Fibroblast of villous mesenchyme (primary cell): ENCODE measurements around the gene CLDND2. TPM values are rescaled to one million over a fixed set of nuclear protein-coding genes. Genes with fewer than 3 reads are reported as not detected.

Experiments used
- DNase-seq: peaks from one replicate; pipeline ENCODE4 v3.0.0-alpha.2; 2010; ENCODE audit warnings: low read depth
- H3K4me3 ChIP-seq: 2 replicates; pipeline ENCODE4 v1.5.1; 2011; ENCODE audit warnings: low read depth, mild to moderate bottlenecking, low read length
- total RNA-seq: library from RNA; depleted of rRNA; stranded (reverse); fragments of >200 nt; gene quantifications from 2 replicates; pipeline ENCODE4 v1.2.3, GENCODE V29; 2012
- TF ChIP-seq, protein P1 (sequence below): IDR thresholded peaks from 2 replicates; pipeline ENCODE4 v1.5.1; 2012; ENCODE audit warnings: low read depth, mild to moderate bottlenecking, low read length; ENCODE audit not compliant: insufficient read depth

The CLDND2 gene
- total RNA-seq, 1 donor: not detected

DNA sequence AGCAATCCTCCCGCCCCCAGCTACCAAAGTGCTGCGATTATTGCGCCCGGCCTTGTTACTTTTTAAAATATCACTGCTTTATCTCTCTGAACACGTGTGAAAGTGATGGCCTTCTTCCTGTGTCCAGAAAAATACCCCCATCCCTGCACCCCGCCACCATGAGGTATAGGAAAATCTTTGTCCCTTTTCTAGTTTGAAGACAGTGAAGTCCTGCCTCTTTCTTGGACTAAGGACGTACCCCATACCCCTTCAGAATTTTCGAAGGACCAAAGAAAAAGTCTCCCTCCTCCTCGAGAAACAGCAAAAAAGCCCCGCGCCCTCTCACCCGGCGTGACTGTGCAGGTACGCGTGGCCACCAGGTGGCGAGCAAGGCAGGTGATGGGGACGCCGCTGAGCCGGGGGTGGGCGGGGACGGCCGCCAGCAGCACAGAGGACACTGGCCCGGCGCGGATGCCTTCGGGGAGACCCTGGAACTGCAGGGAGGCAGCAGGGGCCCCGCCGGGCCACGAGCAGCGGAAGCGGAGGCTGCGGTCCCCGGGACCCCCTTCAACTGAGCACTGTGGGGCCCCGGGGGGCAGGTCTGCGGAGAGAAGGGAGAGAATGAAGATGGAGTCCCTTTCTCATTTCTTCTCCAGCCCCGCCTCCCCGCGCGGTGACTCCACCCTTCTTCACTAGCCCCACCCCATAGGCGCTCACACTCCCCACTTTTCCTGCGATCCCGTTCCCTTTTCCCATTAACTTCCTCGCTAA is 30.1 kb downstream of the CLDND2 start:
- TF ChIP-seq, protein P1, sequence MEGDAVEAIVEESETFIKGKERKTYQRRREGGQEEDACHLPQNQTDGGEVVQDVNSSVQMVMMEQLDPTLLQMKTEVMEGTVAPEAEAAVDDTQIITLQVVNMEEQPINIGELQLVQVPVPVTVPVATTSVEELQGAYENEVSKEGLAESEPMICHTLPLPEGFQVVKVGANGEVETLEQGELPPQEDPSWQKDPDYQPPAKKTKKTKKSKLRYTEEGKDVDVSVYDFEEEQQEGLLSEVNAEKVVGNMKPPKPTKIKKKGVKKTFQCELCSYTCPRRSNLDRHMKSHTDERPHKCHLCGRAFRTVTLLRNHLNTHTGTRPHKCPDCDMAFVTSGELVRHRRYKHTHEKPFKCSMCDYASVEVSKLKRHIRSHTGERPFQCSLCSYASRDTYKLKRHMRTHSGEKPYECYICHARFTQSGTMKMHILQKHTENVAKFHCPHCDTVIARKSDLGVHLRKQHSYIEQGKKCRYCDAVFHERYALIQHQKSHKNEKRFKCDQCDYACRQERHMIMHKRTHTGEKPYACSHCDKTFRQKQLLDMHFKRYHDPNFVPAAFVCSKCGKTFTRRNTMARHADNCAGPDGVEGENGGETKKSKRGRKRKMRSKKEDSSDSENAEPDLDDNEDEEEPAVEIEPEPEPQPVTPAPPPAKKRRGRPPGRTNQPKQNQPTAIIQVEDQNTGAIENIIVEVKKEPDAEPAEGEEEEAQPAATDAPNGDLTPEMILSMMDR: peak; percentile 86
- H3K4me3 ChIP-seq: peak overlapping the region; percentile 76
- DNase-seq: peak; percentile 75

DNA sequence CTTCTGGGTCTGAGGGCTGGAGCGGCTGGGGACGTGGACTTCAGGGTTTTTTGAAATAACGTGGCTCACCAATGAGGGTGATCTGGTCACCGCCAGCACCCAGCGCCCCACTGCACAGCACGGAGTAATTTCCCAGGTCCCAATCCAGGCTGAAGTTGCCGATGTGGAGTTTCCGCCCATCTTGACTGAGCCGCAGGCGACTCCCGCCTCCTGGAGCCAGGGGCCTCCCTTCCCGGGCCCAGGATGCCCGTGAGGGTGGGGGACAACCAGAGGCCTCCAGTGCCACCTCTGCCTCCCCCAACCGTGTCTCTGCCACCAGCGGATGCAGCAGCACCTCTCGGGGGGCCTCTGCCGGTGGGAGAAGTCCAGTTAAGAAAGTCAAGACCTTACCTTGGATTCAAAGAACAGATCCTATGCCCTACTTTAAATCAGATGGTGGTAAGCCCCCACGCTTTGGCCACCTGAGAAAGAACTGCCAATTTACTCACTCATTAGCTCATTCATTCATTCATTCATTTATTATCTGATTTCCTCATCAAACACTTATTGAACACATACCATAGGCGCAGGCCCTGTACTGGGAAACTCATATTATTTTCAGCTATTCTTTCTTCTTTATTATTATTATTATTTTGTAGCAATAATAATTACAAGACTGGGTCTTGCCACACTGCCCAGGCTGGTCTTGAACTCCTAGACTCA is 30.8 kb downstream of the CLDND2 start:
- DNase-seq: no peak
- no peak overlapping the region for H3K4me3 ChIP-seq
- TF ChIP-seq, protein P1: no peak

DNA sequence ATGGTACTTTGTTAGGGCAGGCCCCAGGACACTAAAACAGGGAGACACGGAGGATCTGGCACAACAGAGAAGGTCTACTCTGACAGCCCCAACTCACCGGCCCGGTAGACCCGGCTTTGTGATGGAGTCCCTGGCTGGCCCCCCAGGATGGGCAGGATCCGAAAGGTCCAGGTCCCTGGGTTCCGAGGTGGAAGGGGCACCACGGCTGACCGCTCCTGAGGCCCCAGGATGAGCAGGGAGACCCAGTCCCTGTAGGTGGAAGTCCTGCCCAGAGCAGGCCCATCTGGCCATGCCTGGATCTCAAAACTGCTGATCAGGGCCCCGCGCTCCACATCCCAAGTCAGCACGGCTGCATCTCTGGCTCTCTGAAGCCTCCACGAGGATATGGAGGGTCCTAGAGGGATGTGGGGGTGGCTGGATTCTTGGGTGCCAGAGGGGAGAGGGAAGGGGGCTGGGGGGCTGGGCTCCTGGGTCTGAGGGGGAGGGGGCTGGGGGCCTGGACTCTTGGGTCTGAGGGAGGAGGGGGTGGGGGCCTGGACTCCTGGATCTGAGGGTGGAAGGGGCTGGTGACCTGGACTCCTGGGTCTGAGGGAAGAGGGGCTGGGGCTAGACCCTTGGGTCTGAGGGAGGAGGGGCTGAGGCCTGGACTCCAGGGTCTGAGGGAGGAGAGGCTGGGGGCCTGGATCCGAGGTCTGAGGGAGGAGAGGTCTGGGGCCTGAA is 31.5 kb downstream of the CLDND2 start:
- TF ChIP-seq, protein P1: no peak
- DNase-seq: no peak
- H3K4me3 ChIP-seq: no peak overlapping the region

DNA sequence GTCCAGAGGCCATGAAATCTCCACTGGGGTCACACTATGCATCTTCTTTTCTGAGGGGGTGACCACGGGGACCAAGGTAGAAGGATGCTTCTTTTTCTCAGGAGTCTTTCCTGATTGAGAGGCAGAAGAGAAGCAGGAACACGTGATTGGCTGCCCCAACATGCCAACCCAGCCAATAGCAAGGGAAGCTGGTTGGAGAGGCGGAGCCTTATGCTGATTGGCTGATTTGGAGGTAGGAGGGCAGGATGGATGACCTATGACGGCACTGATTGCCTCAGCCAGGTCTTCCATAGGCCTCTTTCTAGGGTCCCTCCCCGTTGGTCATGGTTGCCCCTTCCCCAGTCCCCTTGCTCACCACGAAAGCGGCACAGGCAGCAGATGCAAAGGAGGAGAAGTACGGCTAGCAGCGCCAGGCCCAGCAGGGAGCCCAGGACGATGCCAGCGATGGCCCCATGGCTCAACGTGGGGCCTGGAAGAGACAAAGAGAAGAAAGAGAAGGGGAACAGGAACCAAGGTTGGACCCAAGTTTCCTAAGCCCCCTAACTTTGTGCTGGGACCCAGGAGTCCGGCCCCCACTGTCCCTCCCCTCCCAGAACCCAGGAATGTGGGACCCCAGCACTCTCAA is 34.9 kb downstream of the CLDND2 start:
- TF ChIP-seq, protein P1: no peak
- DNase-seq: no peak

DNA sequence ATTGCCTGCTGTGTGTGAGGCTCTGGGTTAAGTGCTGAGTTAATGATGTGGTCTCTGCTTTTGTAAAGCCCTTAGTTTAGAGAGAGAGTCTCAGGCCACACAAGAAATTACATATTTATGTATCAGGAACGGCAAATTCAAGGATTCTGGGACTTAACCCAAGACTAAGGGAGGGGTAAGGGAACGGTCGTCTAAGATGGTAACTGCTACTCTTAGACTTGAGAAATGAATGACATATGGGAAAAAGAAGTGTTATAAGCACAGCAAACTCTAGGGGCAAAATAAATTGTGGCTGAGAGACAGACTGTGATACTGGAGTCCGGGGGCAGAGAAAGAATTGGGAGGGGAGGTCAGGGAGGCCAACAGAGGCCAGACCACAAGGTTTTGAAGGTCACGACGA is 37.1 kb downstream of the CLDND2 start:
- no peak for DNase-seq
- H3K4me3 ChIP-seq: no peak overlapping the region
- TF ChIP-seq, protein P1: no peak

More for the DNA sequence above, 34.9 kb downstream of the CLDND2 start:
- H3K4me3 ChIP-seq: no peak overlapping the region

DNA sequence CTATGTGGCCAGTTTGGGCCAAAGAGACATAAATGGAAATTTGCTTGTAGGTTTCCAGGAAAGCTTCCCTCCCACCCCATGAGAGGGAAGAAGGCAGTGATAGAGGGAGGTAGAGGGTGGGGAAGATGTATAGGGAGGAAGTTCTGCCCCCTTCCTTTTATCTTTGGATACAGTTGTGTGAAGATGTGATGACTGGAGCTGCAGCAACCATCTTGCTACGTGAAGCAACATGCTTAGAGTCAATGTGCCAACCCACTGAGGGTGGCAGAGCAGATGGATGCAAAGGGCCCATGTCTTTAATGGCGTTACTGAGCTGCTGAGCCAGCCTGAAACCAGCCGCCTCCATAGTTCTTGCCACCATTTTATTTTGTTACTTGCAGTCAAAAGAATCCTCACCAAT is 37.6 kb downstream of the CLDND2 start:
- DNase-seq: no peak
- TF ChIP-seq, protein P1: no peak
- no peak overlapping the region for H3K4me3 ChIP-seq
